ENCODE data around the gene SH3RF1.

- TF ChIP-seq JUNB (IDR thresholded peaks at IDR 0.05; ENCODE audit: unreplicated experiment), result no peak
- no peak for TF ChIP-seq EZH2 (IDR thresholded peaks at IDR 0.05; ENCODE audit: low read depth, unreplicated experiment)
- TF ChIP-seq REST (IDR thresholded peaks at IDR 0.05; ENCODE audit: unreplicated experiment), result no peak
Observed at GRCh38 chr4:169099771-169100180, 171.0 kb downstream of the SH3RF1 start.

Data from GM23338 (cell line).